Panc1 (cell line): ENCODE results near the gene CEP41.

ENCODE experiments used
- POLR2AphosphoS5 ChIP-seq: IDR thresholded peaks from 2 replicates; pipeline ENCODE4 v1.6.1; 2012; ENCODE audit warnings: mild to moderate bottlenecking, low read depth, low read length, moderate library complexity
- SIN3A ChIP-seq: IDR thresholded peaks from 2 replicates; pipeline ENCODE4 v1.6.1; 2012; ENCODE audit warnings: low read depth, mild to moderate bottlenecking, low read length, moderate library complexity, borderline replicate concordance; ENCODE audit not compliant: insufficient read depth
- TCF7L2 ChIP-seq: IDR thresholded peaks from 2 replicates; pipeline ENCODE4 v1.6.1; 2011; ENCODE audit warnings: mild to moderate bottlenecking, low read depth, low read length, inconsistent platforms
- TF ChIP-seq, protein P1 (sequence below): fragments of 450-650 bp; IDR thresholded peaks from 2 replicates; pipeline ENCODE4 v1.5.1; 2017; ENCODE audit warnings: mild to moderate bottlenecking
- TF ChIP-seq, protein P2 (sequence below), 2 experiments: IDR thresholded peaks; 2 replicates each; pipeline ENCODE4 v1.6.1; 2011 to 2012; ENCODE audit warnings: low read depth in 2 of 2, control low read depth in 1 of 2, low read length in 1 of 2, mild to moderate bottlenecking in 1 of 2, moderate library complexity in 1 of 2; ENCODE audit not compliant: insufficient read depth in 1 of 2

DNA sequence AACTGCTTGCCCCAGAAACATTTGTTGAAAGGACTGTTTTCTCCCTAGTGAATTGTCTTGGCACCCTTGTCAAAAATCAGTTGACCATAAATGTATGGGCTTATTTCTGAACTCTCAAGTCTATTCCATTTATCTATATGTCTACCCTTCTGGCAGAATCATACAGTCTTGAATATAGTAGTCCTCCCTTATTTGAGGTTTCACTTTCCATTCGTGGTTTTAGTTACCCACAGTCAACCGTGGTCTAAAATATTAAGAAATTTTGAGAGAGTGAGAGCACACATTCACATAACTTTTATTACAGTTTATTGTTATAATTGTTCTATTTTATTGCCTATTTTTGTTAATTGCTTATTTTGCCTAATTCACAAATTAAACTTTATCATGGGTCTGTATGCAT, 17.4 kb upstream of the CEP41 start:
- TF ChIP-seq, protein P1, sequence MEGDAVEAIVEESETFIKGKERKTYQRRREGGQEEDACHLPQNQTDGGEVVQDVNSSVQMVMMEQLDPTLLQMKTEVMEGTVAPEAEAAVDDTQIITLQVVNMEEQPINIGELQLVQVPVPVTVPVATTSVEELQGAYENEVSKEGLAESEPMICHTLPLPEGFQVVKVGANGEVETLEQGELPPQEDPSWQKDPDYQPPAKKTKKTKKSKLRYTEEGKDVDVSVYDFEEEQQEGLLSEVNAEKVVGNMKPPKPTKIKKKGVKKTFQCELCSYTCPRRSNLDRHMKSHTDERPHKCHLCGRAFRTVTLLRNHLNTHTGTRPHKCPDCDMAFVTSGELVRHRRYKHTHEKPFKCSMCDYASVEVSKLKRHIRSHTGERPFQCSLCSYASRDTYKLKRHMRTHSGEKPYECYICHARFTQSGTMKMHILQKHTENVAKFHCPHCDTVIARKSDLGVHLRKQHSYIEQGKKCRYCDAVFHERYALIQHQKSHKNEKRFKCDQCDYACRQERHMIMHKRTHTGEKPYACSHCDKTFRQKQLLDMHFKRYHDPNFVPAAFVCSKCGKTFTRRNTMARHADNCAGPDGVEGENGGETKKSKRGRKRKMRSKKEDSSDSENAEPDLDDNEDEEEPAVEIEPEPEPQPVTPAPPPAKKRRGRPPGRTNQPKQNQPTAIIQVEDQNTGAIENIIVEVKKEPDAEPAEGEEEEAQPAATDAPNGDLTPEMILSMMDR = no peak
- TF ChIP-seq POLR2AphosphoS5 (no peak), TCF7L2 (no peak), SIN3A (no peak)
- TF ChIP-seq, protein P2, sequence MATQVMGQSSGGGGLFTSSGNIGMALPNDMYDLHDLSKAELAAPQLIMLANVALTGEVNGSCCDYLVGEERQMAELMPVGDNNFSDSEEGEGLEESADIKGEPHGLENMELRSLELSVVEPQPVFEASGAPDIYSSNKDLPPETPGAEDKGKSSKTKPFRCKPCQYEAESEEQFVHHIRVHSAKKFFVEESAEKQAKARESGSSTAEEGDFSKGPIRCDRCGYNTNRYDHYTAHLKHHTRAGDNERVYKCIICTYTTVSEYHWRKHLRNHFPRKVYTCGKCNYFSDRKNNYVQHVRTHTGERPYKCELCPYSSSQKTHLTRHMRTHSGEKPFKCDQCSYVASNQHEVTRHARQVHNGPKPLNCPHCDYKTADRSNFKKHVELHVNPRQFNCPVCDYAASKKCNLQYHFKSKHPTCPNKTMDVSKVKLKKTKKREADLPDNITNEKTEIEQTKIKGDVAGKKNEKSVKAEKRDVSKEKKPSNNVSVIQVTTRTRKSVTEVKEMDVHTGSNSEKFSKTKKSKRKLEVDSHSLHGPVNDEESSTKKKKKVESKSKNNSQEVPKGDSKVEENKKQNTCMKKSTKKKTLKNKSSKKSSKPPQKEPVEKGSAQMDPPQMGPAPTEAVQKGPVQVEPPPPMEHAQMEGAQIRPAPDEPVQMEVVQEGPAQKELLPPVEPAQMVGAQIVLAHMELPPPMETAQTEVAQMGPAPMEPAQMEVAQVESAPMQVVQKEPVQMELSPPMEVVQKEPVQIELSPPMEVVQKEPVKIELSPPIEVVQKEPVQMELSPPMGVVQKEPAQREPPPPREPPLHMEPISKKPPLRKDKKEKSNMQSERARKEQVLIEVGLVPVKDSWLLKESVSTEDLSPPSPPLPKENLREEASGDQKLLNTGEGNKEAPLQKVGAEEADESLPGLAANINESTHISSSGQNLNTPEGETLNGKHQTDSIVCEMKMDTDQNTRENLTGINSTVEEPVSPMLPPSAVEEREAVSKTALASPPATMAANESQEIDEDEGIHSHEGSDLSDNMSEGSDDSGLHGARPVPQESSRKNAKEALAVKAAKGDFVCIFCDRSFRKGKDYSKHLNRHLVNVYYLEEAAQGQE (IDR thresholded peaks at IDR 0.05; ENCODE audit: insufficient read depth in 1 of 2, low read depth in 2 of 2, low read length in 1 of 2) = no peak
